Measurements from ENCODE around the gene NDUFA9. TPM values are rescaled to one million over a fixed set of nuclear protein-coding genes. Genes with fewer than 3 reads are reported as not detected.

Gene NDUFA9
- total and polyA plus RNA-seq, 4 experiments from 2014 or later: 55.7 to 246 (median 96.2) TPM

DNA sequence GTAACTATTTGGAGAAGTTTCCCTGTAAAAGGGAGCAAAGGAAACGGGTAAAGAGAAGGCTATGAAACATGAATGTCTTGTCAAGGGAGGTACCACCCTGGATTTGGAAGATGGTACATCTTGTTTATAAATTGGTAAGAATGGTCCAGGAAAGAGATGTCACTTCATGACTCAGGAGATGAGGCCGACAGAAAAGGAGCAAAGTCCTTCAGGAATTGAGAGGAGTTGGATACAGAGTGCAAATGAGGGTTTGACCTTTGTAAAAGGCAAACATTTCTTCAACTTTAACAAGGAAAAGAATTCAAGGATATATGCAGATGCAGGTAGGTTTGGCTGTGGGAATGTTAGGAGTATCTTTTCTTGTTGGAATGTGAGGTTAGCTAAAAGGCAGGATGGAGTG is 30.8 kb downstream of the NDUFA9 start:
- Histone ChIP-seq H3K4me3 (ENCODE audit: low read length in 2 of 2) (no peak overlapping the region), H3K4me1 (ENCODE audit: insufficient read depth, low read length) (no peaks in the 10 kb centered on the region), H3K27ac (ENCODE audit: low read depth, low read length) (no peak overlapping the region), H3K36me3 (ENCODE audit: insufficient read depth, low read length) (peaks cover 25% of the 10 kb centered on the region), H3K9me3 (ENCODE audit: control insufficient read depth in 1 of 2, low read length in 2 of 2) (no peaks in the 10 kb centered on the region), H3K27me3 (ENCODE audit: insufficient read depth, low read length) (no peaks in the 10 kb centered on the region)
- no peak for DNase-seq
- Mint-ChIP-seq H3K4me1 (peaks cover 0 to 3% (median 0%) of the 10 kb centered on the region in 4 donors), H3K36me3 (peaks cover 30 to 48% of the 10 kb centered on the region in 2 donors), H3K9me3 (no peaks in the 10 kb centered on the region), H3K27me3 (no peaks in the 10 kb centered on the region), H3K4me3 (no peak overlapping the region), H3K27ac (peak overlapping the region in 2 of 7 donors; percentile 35 to 72)
- ChIA-PET POLR2A (ENCODE audit: partially characterized antibody) (no interaction called here), CTCF (ENCODE audit: partially characterized antibody) (no interaction called here)
- intact Hi-C loops (cut with micrococcal nuclease): no loop called here

GRCh38 chr12:4681732-4682131 is 32.8 kb downstream of the NDUFA9 start:
- Mint-ChIP-seq H3K4me3 (no peak overlapping the region), H3K27ac (no peak overlapping the region), H3K36me3 (peaks cover 48 to 61% of the 10 kb centered on the region in 2 donors), H3K9me3 (no peaks in the 10 kb centered on the region), H3K4me1 (no peaks in the 10 kb centered on the region), H3K27me3 (no peaks in the 10 kb centered on the region)
- H3K4me1 ChIP-seq (ENCODE audit: insufficient read depth, low read length): no peaks in the 10 kb centered on the region
- no peaks in the 10 kb centered on the region for H3K9me3 ChIP-seq (ENCODE audit: control insufficient read depth in 1 of 2, low read length in 2 of 2)
- no peak overlapping the region for H3K4me3 ChIP-seq (ENCODE audit: low read length in 2 of 2)
- no peak overlapping the region for H3K27ac ChIP-seq (ENCODE audit: low read depth, low read length)
- no peaks in the 10 kb centered on the region for H3K27me3 ChIP-seq (ENCODE audit: insufficient read depth, low read length)
- CTCF ChIA-PET (ENCODE audit: partially characterized antibody): no interaction called here
- peaks cover 45% of the 10 kb centered on the region for H3K36me3 ChIP-seq (ENCODE audit: insufficient read depth, low read length)
- POLR2A ChIA-PET (ENCODE audit: partially characterized antibody): no interaction called here
- DNase-seq: no peak
- intact Hi-C loops (cut with micrococcal nuclease): no loop called here

DNA sequence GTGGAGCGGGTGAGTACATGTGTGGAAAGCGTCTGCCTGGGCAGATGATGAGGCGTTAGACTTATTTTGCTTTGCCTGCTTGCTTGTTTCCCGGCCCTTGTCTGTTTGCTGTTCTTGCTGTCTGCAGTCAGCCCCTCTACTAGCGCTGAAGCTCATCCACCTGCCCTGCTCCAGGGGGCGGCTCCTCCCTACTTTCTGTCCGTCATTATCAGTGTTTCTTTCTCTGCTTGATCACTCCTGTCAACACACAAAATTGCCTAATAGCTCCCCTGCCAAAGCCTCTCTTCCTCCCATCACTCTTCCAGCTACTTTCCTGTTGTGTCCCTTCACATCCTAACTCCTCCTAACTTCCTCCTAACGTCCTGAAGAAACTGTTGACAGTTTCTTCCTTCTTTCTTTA is 36.4 kb downstream of the NDUFA9 start:
- Mint-ChIP-seq H3K4me3 (no peak overlapping the region), H3K27me3 (no peaks in the 10 kb centered on the region), H3K36me3 (peaks cover 68 to 73% of the 10 kb centered on the region in 2 donors), H3K4me1 (no peaks in the 10 kb centered on the region), H3K27ac (peak overlapping the region in 1 of 7 donors; percentile 53), H3K9me3 (peaks cover 0 to 2% (median 0%) of the 10 kb centered on the region in 8 donors)
- Histone ChIP-seq H3K27me3 (ENCODE audit: insufficient read depth, low read length) (no peaks in the 10 kb centered on the region), H3K36me3 (ENCODE audit: insufficient read depth, low read length) (peaks cover 53% of the 10 kb centered on the region), H3K9me3 (ENCODE audit: control insufficient read depth in 1 of 2, low read length in 2 of 2) (no peaks in the 10 kb centered on the region), H3K27ac (ENCODE audit: low read depth, low read length) (no peak overlapping the region), H3K4me3 (ENCODE audit: low read length in 2 of 2) (no peak overlapping the region), H3K4me1 (ENCODE audit: insufficient read depth, low read length) (no peaks in the 10 kb centered on the region)
- DNase-seq: no peak
- CTCF ChIA-PET (ENCODE audit: partially characterized antibody): no interaction called here
- intact Hi-C loops (cut with micrococcal nuclease): no loop called here
- POLR2A ChIA-PET (ENCODE audit: partially characterized antibody): no interaction called here

DNA sequence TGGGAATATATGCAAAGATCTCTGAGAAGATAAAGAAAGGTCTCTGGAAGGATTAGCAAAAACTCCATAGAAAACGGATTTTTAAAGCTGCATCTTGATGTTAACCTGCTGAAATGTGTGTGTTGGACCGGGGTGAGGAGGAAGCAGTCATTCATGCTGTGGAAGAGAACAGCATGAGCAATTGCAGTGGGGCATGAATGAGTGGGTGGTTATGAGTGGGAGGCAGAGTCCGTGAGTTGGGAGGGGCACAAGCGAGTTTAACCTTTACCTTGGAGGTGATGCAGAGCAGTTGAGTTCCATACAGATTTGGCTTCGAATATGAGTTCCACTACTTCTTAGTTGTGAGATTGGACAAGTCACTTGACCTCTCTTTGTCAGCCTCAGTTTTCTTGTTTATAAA is 41.8 kb downstream of the NDUFA9 start:
- peaks cover 0 to 2% (median 0%) of the 10 kb centered on the region in 8 donors for H3K9me3 Mint-ChIP-seq
- H3K27ac ChIP-seq (ENCODE audit: low read depth, low read length): no peak overlapping the region
- H3K36me3 ChIP-seq (ENCODE audit: insufficient read depth, low read length): peaks cover 18% of the 10 kb centered on the region
- no peak overlapping the region for H3K4me3 ChIP-seq (ENCODE audit: low read length in 2 of 2)
- H3K36me3 Mint-ChIP-seq: peaks cover 42 to 72% of the 10 kb centered on the region in 2 donors
- H3K9me3 ChIP-seq (ENCODE audit: control insufficient read depth in 1 of 2, low read length in 2 of 2): no peaks in the 10 kb centered on the region
- no peaks in the 10 kb centered on the region for H3K27me3 Mint-ChIP-seq
- intact Hi-C loops (cut with micrococcal nuclease): no loop called here
- DNase-seq: no peak
- H3K4me1 ChIP-seq (ENCODE audit: insufficient read depth, low read length): no peaks in the 10 kb centered on the region
- ChIA-PET CTCF (ENCODE audit: partially characterized antibody) (no interaction called here), POLR2A (ENCODE audit: partially characterized antibody) (no interaction called here)
- no peak overlapping the region for H3K27ac Mint-ChIP-seq
- H3K27me3 ChIP-seq (ENCODE audit: insufficient read depth, low read length): no peaks in the 10 kb centered on the region
- no peaks in the 10 kb centered on the region for H3K4me1 Mint-ChIP-seq
- no peak overlapping the region for H3K4me3 Mint-ChIP-seq

Other genes with a start within 250 kb of the NDUFA9 start
- not detected for gene FGF6, start 203.3 kb upstream of the NDUFA9 start, total RNA-seq
- gene FGF6, start 203.3 kb upstream of the NDUFA9 start, polyA plus RNA-seq: not detected
- gene RAD51AP1, start 110.2 kb upstream of the NDUFA9 start, total RNA-seq: 1 to 10 TPM in 1 of 2 experiments, under 1 TPM in 1; 0.58 to 1.5 TPM
- 1 to 10 TPM in 1 of 2 donors, under 1 TPM in 1; 0.62 to 2.9 TPM for gene RAD51AP1, start 110.2 kb upstream of the NDUFA9 start, polyA plus RNA-seq
- 10 to 100 TPM; 15.6 to 21.4 TPM for gene DYRK4, start 86.9 kb upstream of the NDUFA9 start, total RNA-seq
- 10 to 100 TPM; 26.3 to 34.7 TPM for gene DYRK4, start 86.9 kb upstream of the NDUFA9 start, polyA plus RNA-seq
- 1 to 10 TPM; 5.5 to 6.2 TPM for gene AKAP3, start 63 bp upstream of the NDUFA9 start, total RNA-seq
- 1 to 10 TPM in 1 of 2 donors, under 1 TPM in 1; 0.60 to 1.1 TPM for gene AKAP3, start 63 bp upstream of the NDUFA9 start, polyA plus RNA-seq
- gene GALNT8, start 71.3 kb downstream of the NDUFA9 start, total RNA-seq: 1 to 10 TPM in 1 of 2 experiments, under 1 TPM in 1; 0.99 to 1.3 TPM
- 1 to 10 TPM; 2.0 to 3.4 TPM for gene GALNT8, start 71.3 kb downstream of the NDUFA9 start, polyA plus RNA-seq